ENCODE measurements around the gene SLC25A34.

SLC25A34 gene

GRCh38 chr1:15768388-15768787 lies 32.3 kb downstream of the SLC25A34 start:
- DNase-seq (ENCODE audit: low read depth) = no peak
- TF ChIP-seq CTCF (conservative IDR thresholded peaks at IDR 0.05; ENCODE audit: control insufficient read depth, insufficient read depth, low read depth, low read length) = no peak
- H3K4me3 ChIP-seq (ENCODE audit: control insufficient read depth, low read depth, low read length) = no peak overlapping the region

GRCh38 chr1:15770313-15770962 lies 34.4 kb downstream of the SLC25A34 start:
- no peak overlapping the region for H3K4me3 ChIP-seq (ENCODE audit: control insufficient read depth, low read depth, low read length)
- DNase-seq (ENCODE audit: low read depth) = no peak
- no peak for TF ChIP-seq CTCF (conservative IDR thresholded peaks at IDR 0.05; ENCODE audit: control insufficient read depth, insufficient read depth, low read depth, low read length)

GRCh38 chr1:15771836-15772515 lies 35.9 kb downstream of the SLC25A34 start:
- DNase-seq (ENCODE audit: low read depth) = no peak
- H3K4me3 ChIP-seq (ENCODE audit: control insufficient read depth, low read depth, low read length) = no peak overlapping the region
- no peak for TF ChIP-seq CTCF (conservative IDR thresholded peaks at IDR 0.05; ENCODE audit: control insufficient read depth, insufficient read depth, low read depth, low read length)

GRCh38 chr1:15775706-15776105 lies 39.6 kb downstream of the SLC25A34 start:
- TF ChIP-seq CTCF (conservative IDR thresholded peaks at IDR 0.05; ENCODE audit: control insufficient read depth, insufficient read depth, low read depth, low read length) = no peak

GRCh38 chr1:15777909-15778707 lies 42.0 kb downstream of the SLC25A34 start:
- H3K4me3 ChIP-seq (ENCODE audit: control insufficient read depth, low read depth, low read length) = no peak overlapping the region
- TF ChIP-seq CTCF (conservative IDR thresholded peaks at IDR 0.05; ENCODE audit: control insufficient read depth, insufficient read depth, low read depth, low read length) = no peak
- DNase-seq (ENCODE audit: low read depth) = no peak

More at GRCh38 chr1:15775706-15776105, 39.6 kb downstream of the SLC25A34 start:
- H3K4me3 ChIP-seq (ENCODE audit: control insufficient read depth, low read depth, low read length) = no peak overlapping the region
- no peak for DNase-seq (ENCODE audit: low read depth)

- no peak for TF ChIP-seq CTCF (conservative IDR thresholded peaks at IDR 0.05; ENCODE audit: control insufficient read depth, insufficient read depth, low read depth, low read length)
- DNase-seq (ENCODE audit: low read depth) = no peak
- H3K4me3 ChIP-seq (ENCODE audit: control insufficient read depth, low read depth, low read length) = no peak overlapping the region
Observed at GRCh38 chr1:15785683-15786082, 49.6 kb downstream of the SLC25A34 start.
